ENCODE results near the gene SETD5.

The SETD5 gene

DNA sequence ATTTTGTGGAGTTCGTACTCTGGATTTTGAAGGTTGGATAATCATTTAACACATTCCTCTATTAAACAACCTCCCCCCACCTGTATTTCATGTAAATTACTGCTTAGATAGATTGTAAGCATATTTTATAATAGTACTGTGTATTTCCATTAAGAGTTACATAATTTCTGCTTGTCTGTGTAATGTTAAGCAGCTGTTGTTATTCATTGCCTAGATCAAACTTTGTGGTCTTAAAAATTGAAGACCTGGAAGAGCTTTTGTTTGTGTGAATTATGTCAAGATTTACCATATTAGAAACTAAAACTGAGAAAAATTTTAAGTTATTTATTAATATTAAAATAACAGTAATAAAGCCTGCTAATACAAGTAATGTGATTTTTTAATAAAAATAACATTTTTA lies 11.1 kb downstream of the SETD5 start:
- TF ChIP-seq POLR2A (IDR thresholded peaks at IDR 0.05; ENCODE audit: low read depth, low read length): no peak
- DNase-seq (ENCODE audit: insufficient read length, low spot score) (no peak), FAIRE-seq (no peak)

DNA sequence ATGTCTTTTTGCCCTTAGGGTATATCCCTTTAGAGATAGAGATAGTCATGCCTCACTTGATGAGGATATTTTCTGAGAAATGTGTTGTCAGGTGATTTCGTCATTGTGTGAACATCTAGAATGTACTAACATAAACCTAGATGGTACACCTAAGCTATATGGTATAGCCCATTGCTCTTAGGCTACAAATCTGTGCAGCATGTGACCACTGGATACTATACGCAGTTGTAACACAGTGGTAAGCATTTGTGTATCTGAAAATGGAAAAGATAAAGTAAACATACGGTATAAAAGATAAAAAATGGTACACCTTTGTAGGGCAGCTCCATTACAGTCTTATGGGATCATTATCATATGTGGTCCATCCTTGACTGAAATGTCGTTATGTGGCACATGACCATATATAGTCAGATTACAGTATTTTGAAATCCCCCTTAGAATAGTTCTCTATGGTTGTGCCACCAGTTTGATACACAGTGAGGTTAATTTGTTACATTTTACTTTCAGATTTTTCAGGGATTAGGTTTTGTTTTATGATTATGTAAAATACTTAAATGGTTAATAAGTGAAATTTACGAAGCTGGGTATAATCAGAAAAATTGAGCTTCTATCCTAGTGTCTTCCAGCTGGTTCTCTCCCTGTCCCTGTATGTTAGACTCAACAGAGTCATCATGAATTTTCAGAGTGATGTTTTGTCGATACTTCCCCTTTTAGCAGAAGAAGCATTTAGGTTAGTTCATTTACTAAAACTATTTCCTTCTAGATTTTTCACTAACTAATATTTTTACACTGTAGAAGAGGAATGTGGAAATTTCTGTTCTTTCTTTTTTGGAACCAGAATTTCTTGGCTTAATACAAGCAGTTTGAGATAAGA lies 12.8 kb downstream of the SETD5 start:
- TF ChIP-seq POLR2A (IDR thresholded peaks at IDR 0.05; ENCODE audit: low read depth, low read length): no peak
- FAIRE-seq: peak; percentile 84
- DNase-seq (ENCODE audit: insufficient read length, low spot score): no peak

DNA sequence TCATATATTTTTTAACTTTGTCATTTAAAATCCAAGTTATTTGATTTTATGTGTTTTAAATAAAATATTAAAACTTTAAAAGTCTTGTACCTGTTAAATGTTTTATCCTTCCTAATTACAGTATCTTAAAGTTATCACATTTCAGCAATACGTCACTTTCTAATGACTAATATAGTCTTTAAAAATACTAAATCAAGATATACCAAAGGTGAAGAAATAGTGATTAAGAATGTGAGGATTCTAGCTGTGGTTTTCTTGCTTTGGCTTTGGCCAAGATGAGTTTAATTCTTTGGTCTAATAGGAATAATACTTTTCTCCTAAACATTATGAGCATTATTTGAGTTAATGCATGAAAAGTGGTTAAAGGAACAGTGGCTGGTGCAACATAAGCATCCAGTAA lies 13.9 kb downstream of the SETD5 start:
- TF ChIP-seq POLR2A (IDR thresholded peaks at IDR 0.05; ENCODE audit: low read depth, low read length): no peak
- DNase-seq (ENCODE audit: insufficient read length, low spot score) (no peak), FAIRE-seq (no peak)

DNA sequence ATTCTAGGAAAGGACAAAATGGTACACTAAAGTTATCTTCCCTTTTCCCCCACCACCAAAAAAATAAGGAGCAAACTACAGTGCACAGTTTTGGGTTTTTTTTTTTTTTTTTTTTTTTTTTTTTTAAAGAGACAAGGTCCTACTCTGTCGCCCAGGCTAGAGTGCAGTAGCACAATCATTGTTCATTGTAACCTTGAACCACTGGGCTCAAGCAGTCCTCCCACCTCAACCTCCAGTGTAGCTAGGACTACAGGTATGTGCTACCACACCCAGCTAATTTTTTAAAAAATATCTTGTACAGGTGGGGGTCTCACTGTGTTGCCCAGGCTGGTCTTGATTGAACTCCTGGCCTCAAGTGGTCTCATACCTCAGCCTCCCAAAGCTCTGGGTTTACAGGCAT lies 14.9 kb downstream of the SETD5 start:
- DNase-seq (ENCODE audit: insufficient read length, low spot score) (no peak), FAIRE-seq (no peak)
- TF ChIP-seq POLR2A (IDR thresholded peaks at IDR 0.05; ENCODE audit: low read depth, low read length): no peak

DNA sequence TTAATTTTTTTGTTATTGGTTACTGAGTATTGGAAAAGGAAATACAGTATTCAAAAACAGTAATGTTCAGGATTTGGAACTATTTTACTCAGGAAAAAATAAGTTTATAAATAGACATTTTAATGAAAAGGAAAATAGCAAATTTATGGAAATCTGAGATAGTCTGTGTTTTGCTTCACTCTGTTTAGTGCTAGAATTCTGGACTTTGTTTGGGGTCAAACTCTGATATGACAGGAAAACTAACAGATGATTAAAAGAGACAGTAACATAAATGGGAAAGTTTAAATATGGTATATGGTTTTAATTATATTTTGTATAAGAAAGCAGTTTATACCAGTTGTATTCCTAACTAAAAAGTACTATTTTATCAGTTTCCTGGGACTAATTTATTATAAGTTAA lies 17.4 kb downstream of the SETD5 start:
- no peak for FAIRE-seq
- DNase-seq (ENCODE audit: insufficient read length, low spot score): no peak
- TF ChIP-seq POLR2A (IDR thresholded peaks at IDR 0.05; ENCODE audit: low read depth, low read length): no peak

DNA sequence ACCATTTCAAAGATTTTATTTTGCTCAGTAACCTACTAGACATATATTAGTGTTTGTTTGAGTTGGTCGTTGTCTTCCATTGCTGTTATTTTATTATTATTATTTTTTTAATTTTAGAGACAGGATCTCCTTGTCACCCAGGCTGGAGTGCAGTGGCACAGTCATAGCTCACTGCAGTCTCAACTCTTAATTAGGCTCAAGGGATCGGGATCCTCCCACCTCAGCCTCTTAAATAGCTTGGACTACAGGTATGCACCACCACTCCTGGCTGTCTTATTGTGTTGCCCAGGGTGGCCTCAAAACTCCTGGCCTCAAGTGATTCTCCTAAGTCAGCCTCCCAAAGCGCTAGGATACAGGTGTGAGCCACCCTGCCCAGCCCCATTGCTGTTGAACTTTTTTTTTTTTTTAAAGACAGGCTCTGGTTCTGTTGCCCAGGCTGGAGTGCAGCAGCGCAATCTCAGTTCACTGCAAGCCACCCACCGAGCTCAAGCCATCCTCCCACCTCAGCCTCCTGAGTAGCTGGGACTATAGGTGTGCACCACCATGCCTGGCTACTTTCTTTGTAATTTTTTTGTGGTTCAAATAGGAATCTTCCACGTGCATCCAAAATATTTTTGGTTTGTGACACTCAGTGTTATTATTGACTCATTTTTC lies 18.2 kb downstream of the SETD5 start:
- TF ChIP-seq POLR2A (IDR thresholded peaks at IDR 0.05; ENCODE audit: low read depth, low read length): no peak
- DNase-seq (ENCODE audit: insufficient read length, low spot score) (no peak), FAIRE-seq (no peak)

DNA sequence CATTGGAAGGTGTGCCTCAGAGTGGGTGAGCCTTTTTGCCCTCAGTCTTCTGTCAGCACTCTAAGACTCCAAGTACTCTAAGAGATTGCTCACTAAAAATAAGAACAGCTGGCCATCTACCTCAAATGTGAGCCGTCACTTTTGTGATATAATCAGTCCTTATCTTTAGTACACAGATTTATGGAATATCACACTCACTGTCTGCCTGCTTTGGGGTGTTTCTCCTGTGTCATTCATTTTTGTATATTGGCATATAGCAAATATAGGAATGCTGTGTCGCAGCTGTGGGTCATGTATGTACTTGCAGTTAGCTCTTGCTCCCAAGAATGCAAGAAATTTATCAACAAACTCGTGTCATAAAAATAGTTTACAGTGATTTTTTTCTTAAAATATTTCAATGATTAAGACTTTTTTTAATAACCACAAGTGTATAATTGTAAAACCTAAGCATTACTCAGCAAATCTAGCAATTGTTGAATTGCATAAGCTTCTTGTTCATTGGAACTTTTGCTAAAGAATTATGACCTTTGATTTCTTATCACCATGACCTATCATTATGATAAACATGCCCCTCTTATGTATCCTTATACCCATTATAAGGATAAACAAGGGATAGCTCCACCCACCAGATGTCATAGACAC lies 18.8 kb downstream of the SETD5 start:
- DNase-seq (ENCODE audit: insufficient read length, low spot score) (no peak), FAIRE-seq (peak; percentile 27)
- no peak for TF ChIP-seq POLR2A (IDR thresholded peaks at IDR 0.05; ENCODE audit: low read depth, low read length)

DNA sequence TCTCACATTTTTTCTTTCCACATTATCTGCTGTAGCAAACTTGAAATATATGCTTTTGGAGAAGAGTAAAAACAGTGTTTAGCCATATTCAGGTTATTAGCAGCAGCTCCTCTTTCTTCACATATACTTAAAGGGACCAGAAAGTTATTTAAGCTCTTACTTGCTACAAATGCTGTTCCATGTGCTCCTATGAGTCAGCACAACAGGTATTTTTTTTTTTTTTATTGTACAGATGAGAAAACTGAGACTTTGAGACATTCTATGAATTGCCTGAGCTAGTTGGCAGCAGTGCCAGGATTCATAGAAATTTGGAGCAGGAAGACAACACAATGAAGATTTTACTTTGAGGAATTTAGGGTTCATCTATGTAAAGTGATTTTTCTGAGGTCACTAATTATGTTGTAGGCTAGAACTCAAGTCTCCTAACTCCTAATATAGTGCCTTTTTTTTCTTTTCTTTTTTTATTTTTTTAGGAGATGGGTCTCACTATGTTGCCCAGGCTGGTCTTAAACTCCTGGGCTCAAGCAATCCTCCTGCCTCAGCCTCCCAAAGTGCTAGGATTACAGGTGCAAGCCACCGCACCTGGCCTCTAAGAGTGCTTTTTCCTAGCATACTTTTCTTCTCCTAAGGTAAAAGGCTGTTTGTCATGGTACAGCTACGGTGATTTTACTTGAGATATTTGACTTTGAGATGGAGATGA lies 23.6 kb downstream of the SETD5 start:
- DNase-seq (ENCODE audit: insufficient read length, low spot score) (no peak), FAIRE-seq (peak; percentile 93)
- TF ChIP-seq POLR2A (IDR thresholded peaks at IDR 0.05; ENCODE audit: low read depth, low read length): no peak

DNA sequence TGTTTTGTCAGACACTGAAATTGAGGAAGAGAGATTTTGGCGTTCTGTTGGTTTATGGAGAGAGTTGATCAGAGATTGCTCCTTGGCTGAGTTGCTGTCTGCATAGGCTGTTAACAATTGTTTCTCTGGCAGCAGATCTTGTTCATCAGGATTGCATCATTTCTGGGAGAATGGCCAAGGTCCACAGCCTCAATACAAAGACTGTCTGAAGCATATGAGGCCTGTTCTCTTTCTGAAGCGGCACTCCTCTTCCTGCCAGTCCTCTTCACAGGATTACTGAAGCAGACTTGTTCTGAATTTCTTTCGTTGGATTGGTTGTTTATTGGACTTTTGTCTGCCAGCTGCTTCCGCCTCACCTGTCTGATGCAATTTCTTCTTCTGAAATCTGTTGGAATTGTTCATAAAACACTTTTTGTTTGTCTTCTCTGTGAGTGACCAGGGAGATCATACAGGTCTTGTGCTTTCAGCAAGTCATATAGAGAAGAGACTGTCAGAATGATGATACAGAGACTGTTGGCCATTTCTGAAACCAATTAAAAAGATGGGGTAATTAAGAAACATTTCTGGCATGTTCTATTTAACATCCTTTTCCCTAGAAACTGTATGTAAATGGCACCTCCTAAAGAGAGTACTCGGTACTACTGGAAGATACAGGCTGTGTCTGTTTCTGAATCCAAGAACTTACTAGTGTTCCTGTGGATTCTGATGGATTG lies 25.5 kb downstream of the SETD5 start:
- FAIRE-seq (peak; percentile 100), DNase-seq (ENCODE audit: insufficient read length, low spot score) (peak; percentile 36)
- TF ChIP-seq POLR2A (IDR thresholded peaks at IDR 0.05; ENCODE audit: low read depth, low read length): no peak

DNA sequence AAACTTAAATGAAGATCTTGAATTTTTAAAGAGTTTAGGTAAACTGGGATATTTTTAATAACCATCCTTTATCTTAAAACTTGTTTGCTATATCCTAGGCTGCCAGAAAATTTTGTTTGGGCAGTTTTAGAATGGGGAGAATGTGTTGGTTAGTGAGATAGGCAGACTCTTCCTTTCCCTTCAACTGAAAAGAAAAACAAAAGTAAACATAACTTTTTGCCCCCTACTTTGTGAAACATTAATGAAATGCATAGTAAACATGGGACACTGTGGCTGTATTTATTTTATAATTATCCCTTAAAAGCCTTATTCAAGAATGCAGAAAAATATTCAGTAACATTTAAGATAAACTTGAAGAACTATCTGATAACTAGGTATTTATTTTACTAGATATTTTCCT lies 31.0 kb downstream of the SETD5 start:
- no peak for DNase-seq (ENCODE audit: insufficient read length, low spot score)
- no peak for TF ChIP-seq POLR2A (IDR thresholded peaks at IDR 0.05; ENCODE audit: low read depth, low read length)
- FAIRE-seq: no peak

DNA sequence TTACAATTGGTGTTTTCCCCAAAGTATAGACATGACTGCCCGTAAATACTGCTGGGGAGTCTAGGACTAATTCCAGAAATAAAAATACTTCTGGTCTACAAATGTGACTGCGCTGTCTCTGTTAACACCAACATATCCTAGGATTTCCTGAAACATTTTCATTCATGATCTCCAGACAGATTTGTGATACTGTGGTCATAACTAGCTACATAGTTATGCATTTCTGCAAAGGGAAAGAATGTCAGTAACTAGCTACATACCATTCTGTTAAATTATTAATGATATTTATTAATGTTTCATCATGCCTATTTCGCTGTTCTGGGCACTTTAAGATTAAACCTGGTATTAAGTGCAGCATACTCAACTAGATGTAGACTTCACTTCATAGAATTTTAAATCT lies 33.3 kb downstream of the SETD5 start:
- TF ChIP-seq POLR2A (IDR thresholded peaks at IDR 0.05; ENCODE audit: low read depth, low read length): no peak
- FAIRE-seq: no peak
- no peak for DNase-seq (ENCODE audit: insufficient read length, low spot score)

DNA sequence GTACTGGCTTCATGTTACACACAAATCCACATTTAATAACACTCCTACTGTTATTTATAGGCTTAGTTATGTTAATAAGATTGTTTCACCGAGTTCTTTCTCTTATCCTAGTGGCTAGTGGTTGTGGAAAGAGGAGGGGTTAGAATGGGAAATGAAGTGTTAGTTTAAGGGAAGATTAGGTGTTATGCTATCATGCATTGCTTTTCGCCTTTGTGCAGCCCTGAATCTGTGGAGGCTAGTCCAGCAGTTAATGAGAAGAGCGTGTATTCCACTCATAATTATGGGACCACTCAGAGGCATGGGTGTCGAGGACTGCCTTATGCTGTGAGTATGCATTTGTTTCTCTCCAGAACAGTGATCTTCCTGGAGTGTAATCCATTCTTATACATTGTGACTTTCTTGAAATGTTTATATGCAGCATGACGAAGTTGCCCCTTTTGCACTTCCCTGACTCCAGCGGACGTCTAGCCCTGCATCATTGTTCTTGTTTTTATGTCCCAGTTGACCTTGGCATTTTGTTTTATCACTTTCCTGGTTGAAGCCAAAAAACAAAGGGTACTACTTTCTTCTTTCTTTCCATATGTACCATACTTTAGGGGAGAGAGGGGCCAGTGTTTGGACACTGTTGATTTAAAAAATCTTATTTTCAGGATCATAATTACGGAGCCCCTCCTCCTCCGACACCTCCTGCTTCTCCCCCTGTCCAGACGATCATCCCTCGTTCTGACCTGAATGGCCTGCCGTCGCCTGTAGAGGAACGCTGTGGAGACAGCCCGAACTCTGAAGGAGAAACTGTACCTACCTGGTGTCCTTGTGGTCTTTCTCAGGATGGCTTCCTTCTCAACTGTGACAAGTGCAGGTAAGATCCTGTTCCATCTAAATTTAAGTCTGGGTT lies 36.5 kb downstream of the SETD5 start:
- DNase-seq (ENCODE audit: insufficient read length, low spot score) (no peak), FAIRE-seq (no peak)
- TF ChIP-seq POLR2A (IDR thresholded peaks at IDR 0.05; ENCODE audit: low read depth, low read length): no peak

Measured in H54 (cell line).